Measurements from ENCODE around the gene GPC3. TPM values are rescaled to one million over a fixed set of nuclear protein-coding genes. Genes with fewer than 3 reads are reported as not detected.

Gene GPC3
- total RNA-seq, 1 experiment from 2014 or later = 1.3 TPM

DNA sequence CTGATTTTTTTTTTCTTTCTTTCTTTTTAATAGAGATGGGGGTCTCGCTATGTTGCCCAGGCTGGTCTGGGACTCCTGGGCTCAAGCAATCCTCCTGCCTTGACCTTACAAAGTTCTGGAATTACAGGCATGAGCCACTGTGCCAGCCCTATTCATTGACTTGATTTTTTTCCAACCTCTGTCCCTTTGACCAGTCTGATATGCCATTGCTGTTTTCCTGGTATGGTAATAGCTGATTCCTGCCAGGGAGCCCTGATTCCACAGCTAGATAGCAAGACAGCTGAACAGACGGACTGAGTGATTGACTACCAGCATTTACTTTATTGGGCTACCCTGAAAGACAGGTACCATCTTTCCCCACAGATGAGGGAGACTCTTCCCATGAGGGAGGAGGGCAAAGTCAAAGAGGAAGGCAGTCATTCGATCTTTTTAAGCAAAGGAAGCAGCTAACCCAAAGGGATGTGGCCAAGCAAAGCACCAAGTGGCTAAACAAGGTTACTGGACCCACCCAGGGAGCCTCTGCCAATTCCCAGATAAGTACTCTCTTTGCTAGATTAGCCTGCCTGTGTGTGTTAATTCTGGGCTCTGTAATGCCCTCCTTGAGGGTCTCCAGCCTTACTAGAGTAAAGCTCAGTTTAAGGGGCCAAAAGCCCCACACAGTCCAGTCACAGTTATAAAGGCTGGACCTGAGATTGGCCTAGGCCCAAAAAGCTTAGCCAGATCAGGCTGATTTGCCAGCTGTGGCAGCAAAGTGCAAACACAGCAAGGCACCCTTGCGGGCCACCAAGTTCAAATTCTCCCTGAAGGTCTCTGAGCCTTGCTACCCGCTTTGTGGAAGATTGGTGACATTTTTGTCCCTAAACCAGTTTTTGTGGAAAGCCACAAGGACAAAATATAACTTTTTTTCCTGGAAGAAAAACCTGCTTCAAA is 377.7 kb downstream of the GPC3 start:
- no peak for DNase-seq (ENCODE audit: low spot score)

DNA sequence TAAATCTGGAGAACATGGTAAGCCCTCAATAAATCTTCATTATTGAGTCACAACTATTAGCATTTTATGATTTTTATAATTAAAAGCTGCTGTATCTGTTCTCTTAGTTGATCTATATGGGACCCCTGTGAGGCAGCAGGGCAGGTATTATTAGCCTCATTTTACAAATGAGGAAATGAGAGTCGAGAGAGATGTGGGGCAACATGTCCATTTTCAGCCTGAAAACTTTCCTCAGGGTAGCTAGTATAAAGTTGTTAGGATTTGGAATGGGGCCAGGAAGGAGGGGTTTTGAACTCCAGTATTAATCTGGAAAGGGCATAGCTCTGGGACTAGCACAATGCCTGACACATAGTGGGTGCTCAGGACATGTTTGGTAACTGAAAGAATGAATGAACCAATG is 378.4 kb downstream of the GPC3 start:
- no peak for DNase-seq (ENCODE audit: low spot score)

GRCh38 chrX:133604801-133605200 is 380.6 kb downstream of the GPC3 start:
- DNase-seq (ENCODE audit: low spot score) = no peak

- DNase-seq (ENCODE audit: low spot score) = no peak
These were observed 382.5 kb downstream of the GPC3 start for GRCh38 chrX:133602881-133603280.

GRCh38 chrX:133601116-133601515 is 384.3 kb downstream of the GPC3 start:
- no peak for DNase-seq (ENCODE audit: low spot score)

DNA sequence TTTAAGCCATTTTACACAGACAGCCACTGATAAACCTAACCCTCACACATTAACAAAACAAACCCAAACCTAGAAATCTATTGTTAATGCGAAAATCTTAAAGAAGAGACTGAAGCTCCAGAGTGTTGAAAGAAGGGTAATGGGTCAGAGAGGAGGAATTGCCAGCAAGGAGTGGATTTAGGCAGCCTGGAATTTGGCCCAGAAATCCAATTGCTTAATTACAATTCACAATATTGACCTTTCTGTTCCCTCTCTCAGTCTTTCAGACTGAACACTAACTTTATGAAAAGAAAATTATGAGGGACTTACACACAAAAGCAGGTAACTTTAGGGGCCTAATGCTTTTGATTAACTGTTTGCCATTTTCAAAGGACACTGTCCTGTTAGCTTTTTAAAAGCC is 384.9 kb downstream of the GPC3 start:
- DNase-seq (ENCODE audit: low spot score) = no peak

DNA sequence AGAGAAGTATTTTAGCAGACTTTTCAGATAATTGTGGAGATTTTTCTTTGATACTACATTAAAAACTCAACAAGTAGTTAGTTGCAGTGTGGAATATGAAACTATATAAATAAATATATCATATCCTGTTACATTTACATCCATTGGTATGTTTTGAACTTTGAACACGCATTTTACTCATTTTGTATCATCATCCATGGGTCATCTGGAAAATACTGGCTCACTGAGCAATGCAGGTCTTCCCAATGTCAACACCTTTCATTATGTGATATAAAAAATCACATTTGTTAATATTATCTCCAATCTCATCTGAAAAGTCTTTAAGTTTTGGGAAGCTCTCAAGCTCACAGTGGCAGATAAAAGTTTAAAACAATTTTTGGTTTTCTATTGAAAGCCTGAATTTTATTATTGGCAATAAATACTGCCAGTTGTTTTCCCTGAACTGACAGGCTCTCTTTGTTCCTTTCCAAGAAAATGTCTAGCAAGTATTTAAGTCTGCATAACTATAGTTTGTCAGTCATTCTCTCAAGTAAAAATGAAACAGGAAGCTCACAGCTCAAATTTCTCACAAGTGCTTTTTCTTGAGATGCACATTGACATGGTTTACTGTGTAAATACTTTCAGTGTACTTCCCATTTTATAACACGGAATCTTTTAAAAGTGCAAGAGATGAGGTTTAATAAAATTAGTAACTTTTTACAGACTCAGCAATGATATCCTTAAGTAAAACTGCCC is 386.6 kb downstream of the GPC3 start:
- no peak for DNase-seq (ENCODE audit: low spot score)

GRCh38 chrX:133594156-133594555 is 391.2 kb downstream of the GPC3 start:
- DNase-seq (ENCODE audit: low spot score) = no peak

- DNase-seq (ENCODE audit: low spot score) = no peak
These were observed 391.9 kb downstream of the GPC3 start for GRCh38 chrX:133593531-133593930.

DNA sequence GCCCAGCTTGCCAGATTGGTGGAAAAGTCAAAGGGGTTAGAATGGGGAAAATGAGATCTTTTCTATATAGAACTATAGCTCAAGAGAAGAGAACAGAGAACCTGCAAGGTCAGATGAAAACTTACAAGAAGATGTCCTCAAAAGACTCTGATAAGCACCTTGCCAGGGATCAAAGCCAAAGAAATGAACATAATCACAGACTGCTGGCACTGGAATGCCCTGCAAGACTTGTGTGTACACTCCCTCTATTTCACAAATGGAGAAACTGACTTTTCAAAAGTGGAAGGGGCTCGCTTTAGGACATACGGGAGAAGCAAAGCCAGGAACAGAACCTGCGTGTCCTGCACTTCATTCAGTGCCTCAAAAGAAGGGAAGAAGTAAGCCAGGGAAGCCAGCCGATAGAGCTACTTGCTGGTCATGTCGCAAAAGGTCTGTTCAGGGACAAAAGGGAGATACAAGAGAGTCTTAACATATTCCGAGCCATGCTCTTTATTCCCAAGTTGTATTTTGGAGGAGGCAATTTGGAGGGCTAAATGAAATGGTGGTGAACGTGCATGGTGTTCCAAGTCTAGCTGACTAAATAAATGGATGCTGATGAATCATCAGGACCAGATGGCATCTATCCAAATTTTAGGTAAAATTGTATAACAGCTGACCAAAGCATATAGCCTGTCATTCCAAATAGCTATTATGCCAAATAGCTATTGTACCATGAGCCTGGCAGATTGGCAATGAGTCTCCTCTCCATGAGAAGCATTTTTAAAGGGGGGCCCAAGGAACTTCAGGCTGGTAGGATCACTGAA is 394.5 kb downstream of the GPC3 start:
- DNase-seq (ENCODE audit: low spot score) = no peak

DNA sequence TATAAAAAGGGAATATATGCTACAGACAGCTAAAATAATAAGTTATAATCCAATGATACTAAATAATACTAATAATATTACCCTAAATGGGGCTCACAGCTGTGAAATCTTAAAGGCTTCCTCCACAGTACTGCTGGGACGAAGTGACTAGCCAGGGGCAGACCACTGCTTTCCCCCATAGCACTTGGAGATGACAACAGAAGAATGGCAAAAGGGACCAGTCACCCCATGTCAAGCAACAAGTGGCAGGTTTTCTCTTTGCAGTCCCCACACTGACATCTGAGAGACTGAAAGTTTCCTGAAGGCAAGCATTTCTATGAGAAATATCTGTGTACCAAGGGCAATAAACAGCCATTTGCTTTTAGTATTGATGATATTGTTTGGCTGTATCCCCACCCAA is 396.6 kb downstream of the GPC3 start:
- DNase-seq (ENCODE audit: low spot score) = no peak

- no peak for DNase-seq (ENCODE audit: low spot score)
These were observed 397.6 kb downstream of the GPC3 start for GRCh38 chrX:133587818-133588217.

GRCh38 chrX:133587071-133587470 is 398.3 kb downstream of the GPC3 start:
- DNase-seq (ENCODE audit: low spot score) = no peak

DNA sequence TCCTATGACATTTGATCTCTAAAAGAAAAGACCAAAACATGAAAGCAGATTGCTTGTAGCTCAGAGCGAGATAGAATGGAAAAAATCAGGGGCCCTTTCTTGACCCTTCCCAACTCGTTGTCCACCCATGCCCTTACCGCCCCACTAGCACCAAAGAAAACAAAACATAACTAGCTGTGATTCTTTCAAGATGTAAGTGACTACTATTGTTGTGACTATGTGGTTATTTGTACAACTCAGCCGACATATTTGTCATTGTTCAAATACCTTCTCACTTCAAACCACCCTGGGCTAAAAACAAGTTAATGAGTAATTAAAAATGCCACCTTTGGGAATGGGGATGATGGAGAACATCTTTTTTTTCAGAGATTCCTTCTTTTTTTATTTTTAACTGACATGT is 399.0 kb downstream of the GPC3 start:
- no peak for DNase-seq (ENCODE audit: low spot score)

DNA sequence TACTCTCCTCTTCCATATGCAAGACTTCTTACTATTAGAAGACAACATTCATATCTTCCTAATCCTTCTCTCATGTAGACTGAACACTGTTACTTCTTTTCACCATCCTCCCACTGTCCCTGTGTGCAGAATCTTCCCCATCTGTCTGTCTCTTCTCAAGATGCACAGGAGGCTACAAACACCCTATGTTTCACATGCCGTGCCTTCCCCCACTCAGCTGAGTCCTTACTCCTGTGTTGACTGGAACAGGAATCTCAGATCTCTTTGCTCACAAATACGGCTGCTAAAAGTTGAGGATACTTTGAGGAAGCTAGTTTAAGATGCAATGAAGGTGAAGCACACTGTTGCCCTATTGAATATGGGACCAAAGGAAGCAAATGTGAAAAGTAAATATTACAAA is 401.6 kb downstream of the GPC3 start:
- no peak for DNase-seq (ENCODE audit: low spot score)

DNA sequence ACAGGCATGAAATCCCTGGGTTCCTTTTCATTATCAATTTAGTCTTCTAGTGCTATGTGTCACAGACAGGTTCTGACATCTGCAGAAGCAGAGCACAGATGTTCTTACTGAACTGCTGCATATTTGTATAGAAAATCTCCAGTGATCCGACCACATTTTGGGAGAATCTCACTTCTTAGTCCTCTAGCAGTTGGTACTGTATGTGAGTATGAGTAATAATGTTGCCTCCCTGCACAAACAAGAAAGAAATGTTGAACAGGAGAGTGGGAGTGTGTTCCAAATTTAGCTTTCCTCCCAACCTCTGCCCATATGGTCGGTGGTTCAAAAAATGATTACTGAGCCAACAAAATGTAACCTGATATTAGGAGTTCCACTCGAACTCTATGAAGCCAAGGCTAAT is 404.8 kb downstream of the GPC3 start:
- no peak for DNase-seq (ENCODE audit: low spot score)

DNA sequence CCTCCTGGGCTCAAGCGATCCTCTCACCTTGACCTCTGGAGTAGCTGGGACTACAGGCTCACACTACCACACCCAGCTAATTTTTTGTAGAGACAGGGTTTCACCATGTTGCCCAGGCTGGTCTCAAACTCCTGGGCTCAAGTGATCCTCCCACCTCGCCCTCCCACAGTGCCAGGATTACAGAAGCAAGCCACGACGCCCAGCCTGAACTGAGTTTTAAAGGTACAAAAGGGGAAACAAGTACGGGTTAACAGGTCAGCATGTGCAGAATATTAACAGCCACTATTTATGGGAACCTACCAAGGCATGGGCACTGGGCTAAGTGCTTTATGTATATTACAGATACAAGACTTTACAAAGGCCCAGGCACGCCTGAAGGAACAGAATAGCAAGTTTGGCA is 405.8 kb downstream of the GPC3 start:
- no peak for DNase-seq (ENCODE audit: low spot score)

DNA sequence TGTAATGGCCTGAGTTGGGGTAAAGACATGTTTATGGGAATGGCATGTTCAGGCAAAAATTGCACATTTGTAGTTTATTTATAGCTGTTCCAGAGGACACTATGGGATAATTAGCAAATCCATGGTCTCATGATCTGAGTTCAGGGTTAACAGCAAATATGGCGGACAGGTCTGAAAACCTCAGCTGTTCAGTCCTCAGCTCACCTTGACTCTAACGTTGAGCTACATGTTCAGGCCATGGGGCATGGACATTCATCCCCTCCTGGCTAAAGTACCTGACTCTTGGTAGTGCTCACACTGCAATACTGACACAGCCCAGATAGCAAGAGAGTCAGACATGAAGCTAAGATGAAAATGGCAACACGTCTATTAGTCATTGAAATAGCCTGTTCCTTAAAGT is 408.5 kb downstream of the GPC3 start:
- no peak for DNase-seq (ENCODE audit: low spot score)

GRCh38 chrX:133575501-133576136 is 409.8 kb downstream of the GPC3 start:
- DNase-seq (ENCODE audit: low spot score) = no peak

DNA sequence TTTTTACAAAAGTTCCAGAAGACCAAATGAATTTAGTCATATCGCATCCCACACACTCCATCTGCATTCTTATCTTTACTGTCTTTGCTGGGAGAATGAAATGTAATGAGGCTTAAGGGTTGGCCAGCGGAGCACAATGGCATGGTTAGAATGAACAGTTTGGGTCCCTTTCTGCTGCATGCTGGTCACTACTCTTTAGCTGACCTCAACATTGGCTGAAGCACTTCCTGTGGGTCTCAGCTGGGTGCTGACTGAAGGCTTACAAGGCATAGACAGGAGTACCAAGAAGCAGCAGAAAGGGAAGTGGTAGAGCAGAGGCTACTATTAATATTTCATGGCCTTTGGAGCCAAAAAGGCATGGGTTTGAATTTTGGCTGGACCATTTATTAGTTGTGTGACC is 410.7 kb downstream of the GPC3 start:
- no peak for DNase-seq (ENCODE audit: low spot score)

DNA sequence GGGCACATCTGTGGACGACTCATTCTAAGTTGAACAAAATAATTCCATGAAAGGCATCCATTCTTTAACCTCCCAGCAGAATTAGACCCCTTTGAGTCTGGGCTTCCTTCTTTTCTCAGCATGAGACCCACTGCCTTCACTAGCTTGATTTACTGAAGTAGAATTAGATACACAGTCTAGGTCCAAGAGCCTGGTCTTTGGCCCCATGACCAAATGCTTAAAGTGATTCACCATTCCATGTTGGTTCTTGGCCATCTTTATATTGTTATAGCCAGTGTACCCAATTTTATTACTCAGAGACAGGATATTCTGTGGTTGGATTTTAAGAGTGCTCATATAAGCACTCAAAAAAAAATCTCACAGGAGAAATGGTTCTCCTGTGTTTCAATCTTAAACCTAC is 414.8 kb downstream of the GPC3 start:
- DNase-seq (ENCODE audit: low spot score) = no peak

- DNase-seq (ENCODE audit: low spot score) = no peak
These were observed 416.2 kb downstream of the GPC3 start for GRCh38 chrX:133569217-133569616.
